Mesothelial cell of epicardium (in vitro differentiated cells): Measurements from ENCODE around the gene CUEDC2. TPM values are rescaled to one million over a fixed set of nuclear protein-coding genes. Genes with fewer than 3 reads are reported as not detected.

Experiments used
- DNase-seq, 2 experiments: peaks; one replicate each; pipeline ENCODE4 v3.0.0; 2021; ENCODE audit warnings: low spot score in 2 of 2; ENCODE audit not compliant: unreplicated experiment in 2 of 2
- H3K27ac Mint-ChIP-seq: 2 replicates; pipeline ENCODE4 v1.8.0; 2021; ENCODE audit warnings: mixed read lengths
- H3K27me3 Mint-ChIP-seq: 2 replicates; pipeline ENCODE4 v1.8.0; 2021; ENCODE audit warnings: low read depth, mixed read lengths
- H3K36me3 Mint-ChIP-seq: 2 replicates; pipeline ENCODE4 v1.8.0; 2021; ENCODE audit warnings: mixed read lengths
- H3K4me1 Mint-ChIP-seq: 2 replicates; pipeline ENCODE4 v1.8.0; 2021; ENCODE audit warnings: mixed read lengths
- H3K4me3 Mint-ChIP-seq: 2 replicates; pipeline ENCODE4 v1.8.0; 2021; ENCODE audit warnings: mild to moderate bottlenecking, moderate library complexity, mixed read lengths
- H3K9me3 Mint-ChIP-seq: 2 replicates; pipeline ENCODE4 v1.8.0; 2021; ENCODE audit warnings: mixed read lengths
- total RNA-seq: library from RNA; stranded (reverse); gene quantifications from 3 replicates; pipeline ENCODE4 v1.2.1, GENCODE V29; 2021
- TF ChIP-seq, protein P1 (sequence below): fragments of 200-600 bp; sonication (generic); IDR thresholded peaks from one replicate; pipeline ENCODE4 v1.5.0; 2021; ENCODE audit warnings: antibody characterized with exemption; ENCODE audit not compliant: unreplicated experiment

Gene CUEDC2
- total RNA-seq, 1 donor from 2014 or later: 75.6 TPM

DNA sequence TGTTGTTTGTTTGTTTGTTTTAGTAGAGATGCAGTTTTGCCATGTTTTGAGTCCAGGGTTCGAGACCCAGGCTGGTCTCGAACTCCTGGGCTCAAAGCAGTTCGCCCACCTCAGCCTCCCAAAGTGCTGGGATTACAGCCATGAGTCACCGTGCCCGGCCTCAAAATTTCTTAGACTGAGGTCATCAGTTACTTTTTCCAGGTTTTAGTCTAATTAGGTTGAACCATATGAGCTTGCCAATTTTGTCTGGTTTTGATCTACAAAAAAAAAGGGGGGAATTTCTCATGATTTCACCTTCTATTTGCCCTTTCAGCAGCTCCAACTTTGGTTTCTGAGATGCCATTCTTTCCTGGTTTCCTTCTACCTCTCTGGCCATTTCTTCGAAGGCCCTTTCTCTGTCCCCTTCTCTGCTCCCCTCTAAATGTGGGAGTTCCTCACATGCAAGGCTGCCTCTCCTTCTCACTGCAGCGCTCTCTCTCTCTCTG is 5.5 kb downstream of the CUEDC2 start:
- Mint-ChIP-seq H3K36me3 (no peaks in the 10 kb centered on the region), H3K27me3 (no peaks in the 10 kb centered on the region), H3K4me3 (no peak overlapping the region), H3K4me1 (peaks cover 16% of the 10 kb centered on the region), H3K27ac (no peak overlapping the region), H3K9me3 (no peaks in the 10 kb centered on the region)
- no peak for DNase-seq
- TF ChIP-seq, protein P1, sequence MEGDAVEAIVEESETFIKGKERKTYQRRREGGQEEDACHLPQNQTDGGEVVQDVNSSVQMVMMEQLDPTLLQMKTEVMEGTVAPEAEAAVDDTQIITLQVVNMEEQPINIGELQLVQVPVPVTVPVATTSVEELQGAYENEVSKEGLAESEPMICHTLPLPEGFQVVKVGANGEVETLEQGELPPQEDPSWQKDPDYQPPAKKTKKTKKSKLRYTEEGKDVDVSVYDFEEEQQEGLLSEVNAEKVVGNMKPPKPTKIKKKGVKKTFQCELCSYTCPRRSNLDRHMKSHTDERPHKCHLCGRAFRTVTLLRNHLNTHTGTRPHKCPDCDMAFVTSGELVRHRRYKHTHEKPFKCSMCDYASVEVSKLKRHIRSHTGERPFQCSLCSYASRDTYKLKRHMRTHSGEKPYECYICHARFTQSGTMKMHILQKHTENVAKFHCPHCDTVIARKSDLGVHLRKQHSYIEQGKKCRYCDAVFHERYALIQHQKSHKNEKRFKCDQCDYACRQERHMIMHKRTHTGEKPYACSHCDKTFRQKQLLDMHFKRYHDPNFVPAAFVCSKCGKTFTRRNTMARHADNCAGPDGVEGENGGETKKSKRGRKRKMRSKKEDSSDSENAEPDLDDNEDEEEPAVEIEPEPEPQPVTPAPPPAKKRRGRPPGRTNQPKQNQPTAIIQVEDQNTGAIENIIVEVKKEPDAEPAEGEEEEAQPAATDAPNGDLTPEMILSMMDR: no peak

DNA sequence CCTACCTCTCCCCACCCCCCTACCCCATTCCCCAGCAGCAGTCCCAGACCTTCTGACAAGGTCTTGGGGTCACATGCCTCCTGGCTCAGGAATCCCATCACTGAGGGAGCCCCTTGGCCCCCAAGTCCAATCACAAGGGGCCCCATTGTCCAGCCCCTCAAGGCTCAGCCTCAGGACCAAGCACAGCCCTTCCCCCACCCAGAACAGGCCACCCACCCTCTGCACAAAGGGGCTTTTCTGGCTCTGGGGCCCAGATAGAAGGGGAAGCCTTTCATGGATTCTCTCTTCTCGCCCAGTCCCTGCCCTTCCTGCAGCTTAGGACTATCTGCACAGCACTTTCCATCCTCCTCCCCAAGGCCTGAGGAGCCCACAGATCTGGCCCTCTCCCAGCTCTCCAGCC is 6.9 kb downstream of the CUEDC2 start:
- no peaks in the 10 kb centered on the region for H3K36me3 Mint-ChIP-seq
- no peak overlapping the region for H3K27ac Mint-ChIP-seq
- H3K4me1 Mint-ChIP-seq: peaks cover 18% of the 10 kb centered on the region
- no peak for DNase-seq
- no peak overlapping the region for H3K4me3 Mint-ChIP-seq
- no peaks in the 10 kb centered on the region for H3K27me3 Mint-ChIP-seq
- TF ChIP-seq, protein P1: no peak
- no peaks in the 10 kb centered on the region for H3K9me3 Mint-ChIP-seq

DNA sequence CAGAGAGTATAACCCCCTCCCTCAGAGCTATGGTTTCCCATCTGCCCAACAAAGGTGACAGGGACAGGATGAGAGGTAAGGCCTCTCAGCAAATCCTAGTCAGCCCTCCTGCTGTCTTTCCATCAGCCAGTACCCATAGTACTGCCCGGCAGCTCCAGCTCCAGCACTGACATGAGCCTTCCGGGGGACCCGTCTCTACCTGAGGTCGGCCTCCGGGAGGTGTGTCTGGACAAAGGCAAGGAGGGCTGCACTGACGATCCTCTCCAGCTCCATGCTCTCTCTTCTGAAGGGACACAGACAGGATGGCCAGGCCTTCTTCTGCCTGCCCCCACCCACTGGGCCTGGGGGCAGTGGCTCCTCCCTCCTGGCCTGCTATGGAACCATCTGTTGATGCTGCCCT is 7.5 kb downstream of the CUEDC2 start:
- H3K27ac Mint-ChIP-seq: no peak overlapping the region

DNA sequence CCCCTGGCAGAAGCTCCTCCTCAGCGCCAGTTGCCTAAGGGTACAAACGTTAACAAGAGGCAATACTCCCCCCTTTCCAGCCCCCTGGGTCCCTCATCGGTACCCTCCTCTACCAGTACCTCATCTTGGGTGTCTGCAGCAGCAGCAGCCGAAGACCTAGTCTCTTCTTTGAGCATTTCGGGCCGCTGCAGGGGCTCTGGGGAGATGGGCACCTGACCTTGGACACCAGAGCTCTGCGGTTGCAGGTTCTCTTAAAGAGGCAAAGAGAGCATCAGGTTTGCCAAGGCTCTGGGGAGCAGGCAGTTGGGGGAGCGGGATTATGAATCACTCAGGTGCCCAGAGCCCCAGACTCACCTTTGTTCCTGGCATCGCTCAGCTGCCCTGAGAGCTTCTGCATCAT is 8.2 kb downstream of the CUEDC2 start:
- H3K9me3 Mint-ChIP-seq: no peaks in the 10 kb centered on the region

More for the DNA sequence above, 7.5 kb downstream of the CUEDC2 start:
- no peak overlapping the region for H3K4me3 Mint-ChIP-seq
- TF ChIP-seq, protein P1: no peak
- H3K27me3 Mint-ChIP-seq: no peaks in the 10 kb centered on the region
- no peaks in the 10 kb centered on the region for H3K9me3 Mint-ChIP-seq
- DNase-seq: no peak
- H3K4me1 Mint-ChIP-seq: peaks cover 21% of the 10 kb centered on the region
- H3K36me3 Mint-ChIP-seq: no peaks in the 10 kb centered on the region

DNA sequence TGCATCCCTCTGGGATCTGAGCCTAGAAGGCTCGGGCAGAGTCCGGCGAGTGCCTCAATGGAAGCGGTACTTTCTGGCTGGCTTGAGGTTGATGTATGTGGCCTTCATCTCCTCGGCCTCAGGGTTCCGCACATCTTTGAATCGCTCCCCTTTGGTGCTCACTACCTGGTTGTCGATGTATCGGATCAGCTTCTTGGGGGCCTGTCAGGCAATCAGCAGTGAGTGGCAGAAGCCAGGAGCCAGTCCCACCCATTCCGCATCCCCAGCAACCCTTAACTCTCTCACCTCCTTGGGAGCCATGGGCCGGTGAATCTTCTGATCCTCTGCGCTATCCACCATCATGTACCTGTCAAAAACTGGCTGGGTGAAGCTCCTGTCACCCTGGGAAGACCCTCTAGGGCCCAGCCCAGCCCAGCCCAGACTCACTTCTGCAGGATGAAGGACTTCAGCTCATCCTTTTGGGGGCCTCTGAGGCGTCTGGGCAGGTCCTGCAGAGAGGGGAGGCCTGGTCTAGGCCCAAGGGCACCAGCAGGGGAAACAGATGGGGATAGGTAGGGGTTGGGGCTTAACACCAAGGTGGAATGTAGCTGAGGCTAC is 8.9 kb downstream of the CUEDC2 start:
- no peaks in the 10 kb centered on the region for H3K9me3 Mint-ChIP-seq
- TF ChIP-seq, protein P1: no peak
- peaks cover 10% of the 10 kb centered on the region for H3K27me3 Mint-ChIP-seq
- peak overlapping the region; percentile 30 for H3K4me3 Mint-ChIP-seq
- no peaks in the 10 kb centered on the region for H3K36me3 Mint-ChIP-seq
- peaks cover 31% of the 10 kb centered on the region for H3K4me1 Mint-ChIP-seq
- no peak overlapping the region for H3K27ac Mint-ChIP-seq
- DNase-seq: no peak

More for the DNA sequence above, 8.2 kb downstream of the CUEDC2 start:
- Mint-ChIP-seq H3K36me3 (no peaks in the 10 kb centered on the region), H3K27me3 (peaks cover 5% of the 10 kb centered on the region), H3K4me3 (no peak overlapping the region), H3K27ac (no peak overlapping the region), H3K4me1 (peaks cover 28% of the 10 kb centered on the region)
- DNase-seq: no peak
- TF ChIP-seq, protein P1: no peak
